Endodermal cell (in vitro differentiated cells): Measurements from ENCODE around the gene KIFBP. TPM values are rescaled to one million over a fixed set of nuclear protein-coding genes. Genes with fewer than 3 reads are reported as not detected.

Experiments used
- DNase-seq: peaks from one replicate; pipeline ENCODE4 v3.0.0-alpha.2; 2017
- H3K27ac ChIP-seq: 2 replicates; pipeline ENCODE4 v1.5.1; 2013; ENCODE audit warnings: mild to moderate bottlenecking, low read depth, low read length, moderate library complexity
- H3K27me3 ChIP-seq: 2 replicates; pipeline ENCODE4 v1.6.1; 2013; ENCODE audit warnings: mild to moderate bottlenecking, low read length, moderate library complexity; ENCODE audit not compliant: insufficient read depth, control insufficient read depth, poor library complexity, severe bottlenecking
- H3K36me3 ChIP-seq: 2 replicates; pipeline ENCODE4 v1.7.0; 2013; ENCODE audit warnings: mild to moderate bottlenecking, low read length, moderate library complexity; ENCODE audit not compliant: control insufficient read depth, insufficient read depth
- H3K4me1 ChIP-seq: one replicate; pipeline ENCODE4 v1.7.0; 2013; ENCODE audit warnings: low read length; ENCODE audit not compliant: control insufficient read depth, insufficient read depth
- H3K4me3 ChIP-seq: 2 replicates; pipeline ENCODE4 v1.5.1; 2013; ENCODE audit warnings: mild to moderate bottlenecking, low read length, moderate library complexity
- H3K9ac ChIP-seq: 2 replicates; pipeline ENCODE4 v1.6.1; 2013; ENCODE audit warnings: mild to moderate bottlenecking, low read length, moderate library complexity; ENCODE audit not compliant: poor library complexity, severe bottlenecking; ENCODE audit errors: extremely low read depth
- H3K9me3 ChIP-seq: 2 replicates; pipeline ENCODE4 v1.6.1; 2013; ENCODE audit warnings: mild to moderate bottlenecking, low read length, moderate library complexity; ENCODE audit not compliant: control insufficient read depth
- H3K27ac Mint-ChIP-seq: 2 replicates; pipeline ENCODE4 v1.8.0; 2020; ENCODE audit warnings: mixed read lengths
- H3K27me3 Mint-ChIP-seq: 2 replicates; pipeline ENCODE4 v1.8.0; 2021; ENCODE audit warnings: mild to moderate bottlenecking, mixed read lengths; ENCODE audit not compliant: insufficient read depth
- H3K36me3 Mint-ChIP-seq: 2 replicates; pipeline ENCODE4 v1.8.0; 2020; ENCODE audit warnings: low read depth, mixed read lengths
- H3K4me1 Mint-ChIP-seq: 2 replicates; pipeline ENCODE4 v1.8.0; 2020; ENCODE audit warnings: mixed read lengths
- H3K4me3 Mint-ChIP-seq: 2 replicates; pipeline ENCODE4 v1.8.0; 2020; ENCODE audit warnings: mild to moderate bottlenecking, moderate library complexity, mixed read lengths
- H3K9me3 Mint-ChIP-seq: 2 replicates; pipeline ENCODE4 v1.8.0; 2020; ENCODE audit warnings: mild to moderate bottlenecking, mixed read lengths
- CTCF ChIP-seq: fragments of 200-600 bp; sonication (generic); conservative IDR thresholded peaks from 2 replicates; pipeline ENCODE4 v1.5.0; 2021; ENCODE audit warnings: antibody characterized with exemption, mild to moderate bottlenecking
- WGBS, 2 experiments: methylation state at CpG; one replicate each; pipeline versions ENCODE4 v1.1.5 to v1.1.7; 2013; ENCODE audit warnings: missing lambda C conversion rate in 2 of 2, mixed read lengths in 1 of 2; ENCODE audit not compliant: insufficient coverage in 1 of 2, insufficient read length in 1 of 2; 5-methylcytosine and 5-hydroxymethylcytosine counted together
- total RNA-seq, 2 donors: library from RNA; stranded (reverse); fragmentation: NEBNext Ultra II Directional in 1 of 2; extraction: Animal tissue kit (Norgen Biotek cat#: 25700) in 1 of 2; gene quantifications; 2 replicates in 1 of 2; 3 replicates in 1 of 2; pipeline ENCODE4 v1.2.1, GENCODE V29; 2021

KIFBP gene
- total RNA-seq, 2 donors from 2014 or later: 36.4 to 36.8 TPM

DNA sequence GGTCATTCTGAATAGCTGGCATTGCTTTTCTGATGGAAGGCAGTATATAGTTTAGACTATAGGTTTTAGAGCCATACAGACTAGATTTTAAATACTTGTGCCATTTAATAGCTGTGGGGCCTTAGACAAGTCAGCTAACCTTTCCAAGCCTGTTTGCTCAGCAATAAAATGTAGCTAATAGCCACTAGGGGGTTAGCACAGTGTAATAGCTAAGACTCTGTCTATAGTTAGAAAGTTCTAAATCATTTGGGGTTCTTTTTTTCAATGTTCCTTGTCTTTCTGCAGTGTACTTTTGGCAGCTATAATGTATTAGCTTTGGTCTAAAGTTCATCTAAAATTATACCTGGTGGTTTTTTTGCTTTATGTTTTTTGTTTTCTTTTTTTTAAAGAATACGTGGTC, 7.5 kb upstream of the KIFBP start:
- 100% methylated on average over 1 of the region's 1 CpG; no CpG with 5 or more reads in 1 of the 2 experiments for WGBS, 2 experiments
- peaks cover 90% of the 10 kb centered on the region for H3K36me3 ChIP-seq
- peaks cover 66% of the 10 kb centered on the region for H3K36me3 Mint-ChIP-seq

GRCh38 chr10:68982389-68982788, 6.2 kb upstream of the KIFBP start:
- DNase-seq: no peak
- Histone ChIP-seq H3K4me1 (peaks cover 6% of the 10 kb centered on the region), H3K9me3 (no peaks in the 10 kb centered on the region), H3K27ac (no peak overlapping the region), H3K27me3 (no peaks in the 10 kb centered on the region), H3K9ac (no peak overlapping the region), H3K36me3 (peaks cover 79% of the 10 kb centered on the region), H3K4me3 (no peak overlapping the region)
- Mint-ChIP-seq H3K4me3 (no peak overlapping the region), H3K4me1 (peaks cover 18% of the 10 kb centered on the region), H3K36me3 (peaks cover 60% of the 10 kb centered on the region), H3K27ac (no peak overlapping the region), H3K27me3 (no peaks in the 10 kb centered on the region), H3K9me3 (no peaks in the 10 kb centered on the region)
- no peak for TF ChIP-seq CTCF
- 97% methylated on average over 11 of the region's 11 CpGs for WGBS, 2 experiments

More for the DNA sequence above, 7.5 kb upstream of the KIFBP start:
- no peak overlapping the region for H3K27ac ChIP-seq
- no peak overlapping the region for H3K9ac ChIP-seq
- Mint-ChIP-seq H3K27ac (no peak overlapping the region), H3K9me3 (no peaks in the 10 kb centered on the region), H3K4me3 (no peak overlapping the region), H3K4me1 (peaks cover 18% of the 10 kb centered on the region), H3K27me3 (no peaks in the 10 kb centered on the region)
- no peaks in the 10 kb centered on the region for H3K27me3 ChIP-seq
- no peaks in the 10 kb centered on the region for H3K9me3 ChIP-seq
- no peak overlapping the region for H3K4me3 ChIP-seq
- peak; percentile 64 for TF ChIP-seq CTCF
- DNase-seq: no peak
- H3K4me1 ChIP-seq: peaks cover 6% of the 10 kb centered on the region

- TF ChIP-seq CTCF: no peak
- H3K4me1 ChIP-seq: peaks cover 6% of the 10 kb centered on the region
- Mint-ChIP-seq H3K36me3 (peaks cover 25% of the 10 kb centered on the region), H3K27ac (no peak overlapping the region), H3K27me3 (no peaks in the 10 kb centered on the region), H3K4me3 (peak overlapping the region; percentile 87), H3K9me3 (no peaks in the 10 kb centered on the region), H3K4me1 (peaks cover 22% of the 10 kb centered on the region)
- H3K36me3 ChIP-seq: peaks cover 38% of the 10 kb centered on the region
- H3K4me3 ChIP-seq: no peak overlapping the region
- DNase-seq: no peak
- no peaks in the 10 kb centered on the region for H3K9me3 ChIP-seq
- H3K27me3 ChIP-seq: no peaks in the 10 kb centered on the region
- 93 to 94% methylated on average over 2 to 3 of the region's 3 CpGs for WGBS, 2 experiments
- H3K27ac ChIP-seq: no peak overlapping the region
- no peak overlapping the region for H3K9ac ChIP-seq
Measured at GRCh38 chr10:68987611-68988010, 992 bp upstream of the KIFBP start.
